SH-SY5Y (cell line): Measurements from ENCODE around the gene TRIM54.

Experiments
- GATA2 ChIP-seq: IDR thresholded peaks from 2 replicates; pipeline ENCODE4 v1.6.1; 2011; ENCODE audit warnings: mild to moderate bottlenecking, low read depth, low read length
- GATA3 ChIP-seq: IDR thresholded peaks from 2 replicates; pipeline ENCODE4 v1.6.1; 2011; ENCODE audit warnings: low read depth, mild to moderate bottlenecking, low read length, moderate library complexity

DNA sequence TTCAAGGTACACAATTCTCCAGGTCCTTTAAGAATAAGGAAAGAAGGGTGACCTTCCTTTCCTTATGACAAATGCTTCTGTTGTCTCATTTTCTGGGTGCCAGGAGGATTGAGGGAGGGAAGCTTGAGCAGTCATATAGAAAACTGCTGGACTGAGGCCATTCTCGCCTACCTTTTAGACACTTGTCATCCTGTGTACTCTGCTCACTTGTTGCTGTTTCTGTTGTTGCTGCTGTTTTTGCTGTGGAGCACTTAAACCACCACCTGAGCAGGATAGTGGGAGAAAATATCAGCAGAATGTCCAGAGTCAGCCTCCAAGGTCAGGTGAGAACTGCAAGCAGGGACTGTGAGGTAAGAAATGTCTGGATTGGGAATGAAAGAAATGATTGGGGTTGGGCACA, 4.2 kb upstream of the TRIM54 start:
- no peak for TF ChIP-seq GATA2
- no peak for TF ChIP-seq GATA3
